Endothelial cell of hepatic sinusoid (primary cell): ENCODE results near the gene VSIG2.

Experiments used
- in situ Hi-C: cut with HindIII; loops from 2 replicates; pipeline ENCODE4 v1.10.0; 2017; ENCODE audit warnings: low sequenced_read_pairs

VSIG2 gene

GRCh38 chr11:124748481-124749343 lies 3.3 kb downstream of the VSIG2 start:
- in situ Hi-C loops, result no loop called here

GRCh38 chr11:124748100-124748418 lies 4.0 kb downstream of the VSIG2 start:
- in situ Hi-C loops, result no loop called here

GRCh38 chr11:124747406-124748099 lies 4.5 kb downstream of the VSIG2 start:
- in situ Hi-C loops, result no loop called here

- in situ Hi-C loops, result no loop called here
Measured at GRCh38 chr11:124746621-124747243, 5.3 kb downstream of the VSIG2 start.

- in situ Hi-C loops, result no loop called here
Measured at GRCh38 chr11:124745835-124746620, 6.0 kb downstream of the VSIG2 start.

GRCh38 chr11:124745270-124745834 lies 6.7 kb downstream of the VSIG2 start:
- in situ Hi-C loops, result no loop called here

- in situ Hi-C loops, result loop anchor here (5.0 kb wide), 1 partner anchor 46 kb away; no protein-coding TSS in a partner anchor
Measured at GRCh38 chr11:124743050-124743449, 9.0 kb downstream of the VSIG2 start.

- in situ Hi-C loops, result loop anchor here (5.0 kb wide), 1 partner anchor 45 kb away; no protein-coding TSS in a partner anchor
Measured at GRCh38 chr11:124742555-124742954, 9.5 kb downstream of the VSIG2 start.

GRCh38 chr11:124740277-124740882 lies 11.7 kb downstream of the VSIG2 start:
- in situ Hi-C loops, result loop anchor here (5.0 kb wide), 1 partner anchor 43 kb away; no protein-coding TSS in a partner anchor

- in situ Hi-C loops, result loop anchor here (5.0 kb wide), 1 partner anchor 42 kb away; no protein-coding TSS in a partner anchor
Measured at GRCh38 chr11:124739479-124740276, 12.4 kb downstream of the VSIG2 start, which contains the start of gene NRGN. Gene NRGN (plus strand): TSS chr11:124739942. CDS start chr11:124740085, 143 bp downstream.

GRCh38 chr11:124738713-124739478 lies 13.2 kb downstream of the VSIG2 start:
- in situ Hi-C loops, result no loop called here

- in situ Hi-C loops, result no loop called here
Measured at GRCh38 chr11:124737638-124738305, 14.3 kb downstream of the VSIG2 start.

GRCh38 chr11:124736736-124737135 lies 15.3 kb downstream of the VSIG2 start:
- in situ Hi-C loops, result no loop called here

- in situ Hi-C loops, result no loop called here
Measured at GRCh38 chr11:124732230-124732629, 19.8 kb downstream of the VSIG2 start.

GRCh38 chr11:124729571-124729970 lies 22.5 kb downstream of the VSIG2 start:
- in situ Hi-C loops, result no loop called here

- in situ Hi-C loops, result no loop called here
Measured at GRCh38 chr11:124728134-124728533, 23.9 kb downstream of the VSIG2 start.

GRCh38 chr11:124727474-124727873 lies 24.6 kb downstream of the VSIG2 start:
- in situ Hi-C loops, result no loop called here

- in situ Hi-C loops, result no loop called here
Measured at GRCh38 chr11:124725719-124726105, 26.3 kb downstream of the VSIG2 start.
